Aorta (tissue), 5 donors: ENCODE data around the gene PTPRO. TPM values are rescaled to one million over a fixed set of nuclear protein-coding genes. Genes with fewer than 3 reads are reported as not detected.

Source experiments
- ATAC-seq: fragments of 200-7000 bp; cut with Tn5 transposase; one replicate; pipeline ENCODE4 v1.9.1; 2022; ENCODE audit warnings: moderate library complexity; ENCODE audit not compliant: low FRiP score
- DNase-seq, 2 donors: peaks; one replicate each; pipeline ENCODE4 v3.0.0-alpha.2; 2020
- H3K27ac ChIP-seq, 2 donors: one replicate each; pipeline ENCODE4 v1.5.1; 2013; ENCODE audit warnings: low read length in 2 of 2, mild to moderate bottlenecking in 2 of 2, moderate library complexity in 2 of 2, control low read depth in 1 of 2, inconsistent platforms in 1 of 2, low read depth in 1 of 2
- H3K27me3 ChIP-seq, 2 donors: one replicate each; pipeline ENCODE4 v1.6.1; 2013; ENCODE audit warnings: control low read depth in 1 of 2, low read length in 1 of 2, mild to moderate bottlenecking in 1 of 2, moderate library complexity in 1 of 2; ENCODE audit not compliant: insufficient read depth in 2 of 2, control insufficient read depth in 1 of 2
- H3K36me3 ChIP-seq, 2 donors: one replicate each; pipeline ENCODE4 v1.6.1; 2013; ENCODE audit warnings: control low read depth in 1 of 2, low read length in 1 of 2, mild to moderate bottlenecking in 1 of 2; ENCODE audit not compliant: insufficient read depth in 2 of 2, control insufficient read depth in 1 of 2
- H3K4me1 ChIP-seq, 2 donors: one replicate each; pipeline ENCODE4 v1.6.1; 2013; ENCODE audit warnings: low read length in 2 of 2, control low read depth in 1 of 2, mild to moderate bottlenecking in 1 of 2, moderate library complexity in 1 of 2; ENCODE audit not compliant: insufficient read depth in 2 of 2, control insufficient read depth in 1 of 2
- H3K4me3 ChIP-seq, 2 donors: one replicate each; pipeline ENCODE4 v1.5.1; 2013; ENCODE audit warnings: low read length in 2 of 2, control low read depth in 1 of 2, mild to moderate bottlenecking in 1 of 2
- H3K9me3 ChIP-seq: one replicate; pipeline ENCODE4 v1.6.1; 2013; ENCODE audit warnings: mild to moderate bottlenecking, low read length; ENCODE audit not compliant: control insufficient read depth
- WGBS, 2 donors: extraction: QIAGEN DNeasy Blood & Tissue Kit; methylation state at CpG; one replicate each; pipeline ENCODE4 v1.1.7; 2013; 5-methylcytosine and 5-hydroxymethylcytosine counted together
- intact Hi-C, 2 donors: fragments of 100-400 bp; cut with DNase I; formaldehyde crosslinking; loops; one replicate each; pipeline versions ENCODE4 v1.14.2 to v1.15.0; 2022
- polyA plus RNA-seq, 2 donors: library from polyadenylated mRNA; stranded (reverse); fragments of 200-250 nt; gene quantifications; one replicate each; pipeline ENCODE4 v1.2.3, GENCODE V29; 2013
- total RNA-seq, 2 donors: library from RNA; stranded (reverse); fragmentation: NEBNext Ultra II Directional; extraction: Animal tissue kit (Norgen Biotek cat#: 25700); gene quantifications; one replicate each; pipeline ENCODE4 v1.2.1, GENCODE V29; 2021
- donor health status: healthy with polysubstance abuse.
- donor health status: Bipolar disorder and iron deficiency.
- donor health status: DM: no; HTN: no; CAD: no.
- donor health status: DM: no; HTN: no; CAD: no.
- donor health status: DM: yes; HTN: yes; CAD: no.

The PTPRO gene
- total and polyA plus RNA-seq, 4 donors: 5.4 to 16.1 (median 9.9) TPM

GRCh38 chr12:15335959-15336358 lies 13.7 kb downstream of the PTPRO start:
- no peaks in the 10 kb centered on the region for H3K9me3 ChIP-seq
- no peaks in the 10 kb centered on the region for H3K27me3 ChIP-seq
- DNase-seq (no peak), ATAC-seq (no peak)
- H3K27ac ChIP-seq: no peak overlapping the region
- intact Hi-C loops: no loop called here
- 89 to 97% methylated on average over 2 of the region's 2 CpGs for WGBS, 2 donors
- H3K4me1 ChIP-seq: no peaks in the 10 kb centered on the region
- H3K4me3 ChIP-seq: no peak overlapping the region
- no peaks in the 10 kb centered on the region for H3K36me3 ChIP-seq

- H3K36me3 ChIP-seq: no peaks in the 10 kb centered on the region
- ATAC-seq: no peak
- WGBS, 2 donors: 48 to 53% methylated on average over 9 of the region's 9 CpGs
These were observed 14.7 kb downstream of the PTPRO start for GRCh38 chr12:15336768-15337553.

GRCh38 chr12:15341371-15341770 lies 19.1 kb downstream of the PTPRO start:
- intact Hi-C loops: no loop called here
- Histone ChIP-seq H3K27ac (no peak overlapping the region), H3K4me3 (no peak overlapping the region), H3K27me3 (no peaks in the 10 kb centered on the region), H3K9me3 (no peaks in the 10 kb centered on the region), H3K36me3 (no peaks in the 10 kb centered on the region), H3K4me1 (no peaks in the 10 kb centered on the region)
- DNase-seq: no peak
- ATAC-seq: no peak

More at GRCh38 chr12:15336768-15337553, 14.7 kb downstream of the PTPRO start:
- intact Hi-C loops: no loop called here
- Histone ChIP-seq H3K4me3 (no peak overlapping the region), H3K27ac (no peak overlapping the region), H3K27me3 (no peaks in the 10 kb centered on the region), H3K9me3 (no peaks in the 10 kb centered on the region), H3K4me1 (no peaks in the 10 kb centered on the region)
- no peak for DNase-seq

- no peak overlapping the region for H3K4me3 ChIP-seq
- H3K4me1 ChIP-seq: no peaks in the 10 kb centered on the region
- 94 to 96% methylated on average over 4 of the region's 4 CpGs for WGBS, 2 donors
- no peaks in the 10 kb centered on the region for H3K27me3 ChIP-seq
- intact Hi-C loops: no loop called here
- H3K9me3 ChIP-seq: no peaks in the 10 kb centered on the region
- no peaks in the 10 kb centered on the region for H3K36me3 ChIP-seq
- DNase-seq (no peak), ATAC-seq (no peak)
- H3K27ac ChIP-seq: no peak overlapping the region
These were observed 22.3 kb downstream of the PTPRO start for GRCh38 chr12:15344561-15344960.

GRCh38 chr12:15346488-15346887 lies 24.2 kb downstream of the PTPRO start:
- Histone ChIP-seq H3K36me3 (no peaks in the 10 kb centered on the region), H3K4me1 (peaks cover 2 to 5% of the 10 kb centered on the region in 2 donors), H3K4me3 (no peak overlapping the region), H3K27ac (no peak overlapping the region), H3K9me3 (no peaks in the 10 kb centered on the region), H3K27me3 (no peaks in the 10 kb centered on the region)
- WGBS, 2 donors: 37 to 54% methylated on average over 3 of the region's 3 CpGs
- DNase-seq (no peak), ATAC-seq (no peak)
- intact Hi-C loops: no loop called here

- no peaks in the 10 kb centered on the region for H3K36me3 ChIP-seq
- H3K27me3 ChIP-seq: no peaks in the 10 kb centered on the region
- ATAC-seq: no peak
- H3K4me3 ChIP-seq: no peak overlapping the region
- 0 to 13% methylated on average over 1 of the region's 1 CpG for WGBS, 2 donors
- H3K27ac ChIP-seq: no peak overlapping the region
- intact Hi-C loops: no loop called here
- peaks cover 2 to 5% of the 10 kb centered on the region in 2 donors for H3K4me1 ChIP-seq
- no peaks in the 10 kb centered on the region for H3K9me3 ChIP-seq
- DNase-seq: no peak
These were observed 28.3 kb downstream of the PTPRO start for GRCh38 chr12:15350643-15351042.

- DNase-seq: no peak
- intact Hi-C loops: no loop called here
- Histone ChIP-seq H3K36me3 (no peaks in the 10 kb centered on the region), H3K4me1 (peaks cover 0 to 2% of the 10 kb centered on the region in 2 donors), H3K9me3 (no peaks in the 10 kb centered on the region), H3K27me3 (no peaks in the 10 kb centered on the region), H3K27ac (no peak overlapping the region), H3K4me3 (no peak overlapping the region)
- 80 to 89% methylated on average over 2 of the region's 2 CpGs for WGBS, 2 donors
- ATAC-seq: no peak
These were observed 33.5 kb downstream of the PTPRO start for GRCh38 chr12:15355766-15356165.

- Histone ChIP-seq H3K27ac (no peak overlapping the region), H3K4me3 (no peak overlapping the region), H3K27me3 (no peaks in the 10 kb centered on the region), H3K4me1 (no peaks in the 10 kb centered on the region), H3K36me3 (no peaks in the 10 kb centered on the region), H3K9me3 (no peaks in the 10 kb centered on the region)
- no peak for DNase-seq
- no peak for ATAC-seq
- 83 to 86% methylated on average over 3 of the region's 3 CpGs for WGBS, 2 donors
- intact Hi-C loops: no loop called here
These were observed 34.6 kb downstream of the PTPRO start for GRCh38 chr12:15356951-15357364.
